Medulla oblongata (tissue), 1 donor: ENCODE results near the gene AIFM1.
"Not testable (repeated sequence)": the region's sequence is repeated elsewhere in the genome, so short reads cannot be mapped to it uniquely, and the experiment has no call there.

ENCODE experiments used
- DNase-seq: peaks from one replicate; pipeline ENCODE4 v3.0.0-alpha.2; 2015; ENCODE audit errors: extremely low spot score

The AIFM1 gene

GRCh38 chrX:130118441-130119311 lies 47.0 kb downstream of the AIFM1 start:
- DNase-seq: no peak

- no peak for DNase-seq
Observed at GRCh38 chrX:130117166-130117565, 48.5 kb downstream of the AIFM1 start.

- not testable (repeated sequence) for DNase-seq
Observed at GRCh38 chrX:130115119-130115885, 50.3 kb downstream of the AIFM1 start.

- DNase-seq: no peak
Observed at GRCh38 chrX:130114141-130114588, 51.5 kb downstream of the AIFM1 start.

GRCh38 chrX:130111220-130112154 lies 54.2 kb downstream of the AIFM1 start:
- no peak for DNase-seq

- peak; percentile 6 for DNase-seq
Observed at GRCh38 chrX:130110379-130111219, 55.0 kb downstream of the AIFM1 start, which contains the start of gene ELF4. TSS of gene ELF4 (minus strand) at chrX:130110497. CDS start at chrX:130081330, 29,167 bp downstream.

GRCh38 chrX:130109429-130110378 lies 55.9 kb downstream of the AIFM1 start:
- no peak for DNase-seq

- DNase-seq: no peak
Observed at GRCh38 chrX:130108647-130109428, 56.8 kb downstream of the AIFM1 start.

- DNase-seq: no peak
Observed at GRCh38 chrX:130106071-130106470, 59.6 kb downstream of the AIFM1 start.

- DNase-seq: no peak
Observed at GRCh38 chrX:130105244-130105643, 60.4 kb downstream of the AIFM1 start.

- no peak for DNase-seq
Observed at GRCh38 chrX:130103605-130104004, 62.0 kb downstream of the AIFM1 start.

- no peak for DNase-seq
Observed at GRCh38 chrX:130100180-130100579, 65.5 kb downstream of the AIFM1 start.

GRCh38 chrX:130098210-130098552 lies 67.5 kb downstream of the AIFM1 start:
- DNase-seq: no peak

GRCh38 chrX:130097507-130098209 lies 68.0 kb downstream of the AIFM1 start:
- DNase-seq: no peak

- DNase-seq: no peak
Observed at GRCh38 chrX:130095249-130096030, 70.2 kb downstream of the AIFM1 start.

- DNase-seq: no peak
Observed at GRCh38 chrX:130094696-130095095, 70.9 kb downstream of the AIFM1 start.

GRCh38 chrX:130093271-130093670 lies 72.4 kb downstream of the AIFM1 start:
- DNase-seq: no peak
